Measurements from ENCODE around the gene CATSPERZ. TPM values are rescaled to one million over a fixed set of nuclear protein-coding genes. Genes with fewer than 3 reads are reported as not detected.
"Not testable (repeated sequence)": the region's sequence is repeated elsewhere in the genome, so short reads cannot be mapped to it uniquely, and the experiment has no call there.

Gene CATSPERZ
- total RNA-seq, 4 donors from 2014 or later = not detected

DNA sequence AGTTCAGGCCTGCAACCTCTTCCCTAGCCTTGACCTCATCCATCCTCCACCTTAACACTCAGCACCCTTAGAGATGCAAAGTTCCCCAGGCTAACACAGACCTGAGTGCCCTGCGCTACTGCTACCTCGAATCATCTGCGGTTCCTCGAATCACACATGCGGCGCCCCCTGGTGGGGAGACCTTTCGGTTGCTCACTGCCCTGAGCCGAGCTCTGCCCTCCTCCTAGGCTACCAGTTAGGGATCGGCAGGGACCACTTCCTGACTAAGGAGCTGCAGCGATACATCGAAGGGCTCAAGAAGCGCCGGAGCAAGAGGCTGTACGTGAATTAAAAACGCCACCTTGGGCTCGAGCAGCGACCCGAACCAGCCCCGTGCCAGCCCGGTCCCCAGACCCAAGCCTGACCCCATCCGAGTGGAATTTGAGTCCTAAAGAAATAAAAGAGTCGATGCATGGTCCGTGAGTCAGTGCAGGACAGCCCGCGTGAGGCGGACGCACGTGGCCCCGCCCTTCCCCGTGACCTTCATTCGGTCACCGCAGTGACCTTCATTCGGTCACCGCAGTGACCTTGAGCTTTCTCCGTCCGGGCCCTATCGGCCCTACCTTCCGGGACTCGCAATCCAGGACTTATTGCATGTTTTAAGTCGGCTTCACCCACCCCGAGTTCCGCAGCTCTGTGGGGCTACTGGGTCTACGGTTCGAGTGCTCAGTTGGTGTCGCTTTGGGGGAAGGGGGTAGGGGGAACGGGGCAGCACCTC lies 4.3 kb downstream of the CATSPERZ start:
- intact Hi-C loops (cut with DNase I; ENCODE audit: low total_unique reads) = loop anchor here (5.0 kb wide), 1 partner anchor 97 kb away; the partner anchor contains the start of gene FERMT3
- peak overlapping the region; percentile 25 for H3K4me3 ChIP-seq (ENCODE audit: low read depth, poor library complexity, severe bottlenecking)
- TF ChIP-seq POLR2A (IDR thresholded peaks at IDR 0.05) = no peak
- TF ChIP-seq, protein P1, sequence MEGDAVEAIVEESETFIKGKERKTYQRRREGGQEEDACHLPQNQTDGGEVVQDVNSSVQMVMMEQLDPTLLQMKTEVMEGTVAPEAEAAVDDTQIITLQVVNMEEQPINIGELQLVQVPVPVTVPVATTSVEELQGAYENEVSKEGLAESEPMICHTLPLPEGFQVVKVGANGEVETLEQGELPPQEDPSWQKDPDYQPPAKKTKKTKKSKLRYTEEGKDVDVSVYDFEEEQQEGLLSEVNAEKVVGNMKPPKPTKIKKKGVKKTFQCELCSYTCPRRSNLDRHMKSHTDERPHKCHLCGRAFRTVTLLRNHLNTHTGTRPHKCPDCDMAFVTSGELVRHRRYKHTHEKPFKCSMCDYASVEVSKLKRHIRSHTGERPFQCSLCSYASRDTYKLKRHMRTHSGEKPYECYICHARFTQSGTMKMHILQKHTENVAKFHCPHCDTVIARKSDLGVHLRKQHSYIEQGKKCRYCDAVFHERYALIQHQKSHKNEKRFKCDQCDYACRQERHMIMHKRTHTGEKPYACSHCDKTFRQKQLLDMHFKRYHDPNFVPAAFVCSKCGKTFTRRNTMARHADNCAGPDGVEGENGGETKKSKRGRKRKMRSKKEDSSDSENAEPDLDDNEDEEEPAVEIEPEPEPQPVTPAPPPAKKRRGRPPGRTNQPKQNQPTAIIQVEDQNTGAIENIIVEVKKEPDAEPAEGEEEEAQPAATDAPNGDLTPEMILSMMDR (IDR thresholded peaks at IDR 0.05) = peak in 1 of 3 donors; percentile 79

DNA sequence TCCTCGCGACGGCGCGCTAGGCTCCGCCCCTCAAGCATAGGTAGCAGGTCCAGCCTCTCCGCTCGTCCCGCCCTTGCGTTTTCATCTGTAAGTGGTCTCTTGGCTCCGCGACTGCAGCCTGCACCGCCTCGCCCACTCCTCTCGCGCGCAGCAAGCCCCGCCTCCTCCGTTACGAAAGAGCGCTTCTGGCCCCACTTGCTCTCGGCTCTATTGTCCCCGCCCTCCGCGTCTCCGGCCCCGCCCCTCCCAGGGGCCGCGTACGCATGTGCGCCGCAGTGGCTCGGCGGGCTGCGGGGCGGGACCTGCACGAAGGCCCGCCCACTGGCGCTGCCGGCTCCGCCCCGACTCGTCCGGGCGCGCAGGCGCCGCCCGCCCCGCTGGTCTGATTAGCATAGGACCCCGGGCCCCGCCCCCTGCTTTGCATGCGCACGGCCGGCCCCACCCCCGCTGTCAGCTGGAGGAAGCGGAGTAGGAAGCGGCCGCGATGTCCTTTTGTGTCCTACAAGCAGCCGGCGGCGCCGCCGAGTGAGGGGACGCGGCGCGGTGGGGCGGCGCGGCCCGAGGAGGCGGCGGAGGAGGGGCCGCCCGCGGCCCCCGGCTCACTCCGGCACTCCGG lies 5.0 kb downstream of the CATSPERZ start, which contains the start of gene ESRRA:
ESRRA (plus strand) TSS at position 450 of the 616 bp plus-strand sequence. CDS start 1,656 bp downstream, outside the sequence.
- WGBS, 2 donors = 1% methylated on average over 33 of the region's 81 CpGs
- DNase-seq (ENCODE audit: low spot score in 2 of 2) = peak; percentile 99 to 100
- TF ChIP-seq POLR2A (IDR thresholded peaks at IDR 0.05) = no peak
- TF ChIP-seq, protein P1 (IDR thresholded peaks at IDR 0.05) = no peak
- peak within 1 kb of the TSS; percentile 72 for H3K4me3 ChIP-seq (ENCODE audit: low read depth, poor library complexity, severe bottlenecking)
- intact Hi-C loops (cut with DNase I; ENCODE audit: low total_unique reads) = no loop called here

More for the DNA sequence above, 4.3 kb downstream of the CATSPERZ start:
- peak; percentile 92 to 99 for DNase-seq (ENCODE audit: low spot score in 2 of 2)
- WGBS, 2 donors = 0 to 1% methylated on average over 39 to 46 of the region's 46 CpGs

DNA sequence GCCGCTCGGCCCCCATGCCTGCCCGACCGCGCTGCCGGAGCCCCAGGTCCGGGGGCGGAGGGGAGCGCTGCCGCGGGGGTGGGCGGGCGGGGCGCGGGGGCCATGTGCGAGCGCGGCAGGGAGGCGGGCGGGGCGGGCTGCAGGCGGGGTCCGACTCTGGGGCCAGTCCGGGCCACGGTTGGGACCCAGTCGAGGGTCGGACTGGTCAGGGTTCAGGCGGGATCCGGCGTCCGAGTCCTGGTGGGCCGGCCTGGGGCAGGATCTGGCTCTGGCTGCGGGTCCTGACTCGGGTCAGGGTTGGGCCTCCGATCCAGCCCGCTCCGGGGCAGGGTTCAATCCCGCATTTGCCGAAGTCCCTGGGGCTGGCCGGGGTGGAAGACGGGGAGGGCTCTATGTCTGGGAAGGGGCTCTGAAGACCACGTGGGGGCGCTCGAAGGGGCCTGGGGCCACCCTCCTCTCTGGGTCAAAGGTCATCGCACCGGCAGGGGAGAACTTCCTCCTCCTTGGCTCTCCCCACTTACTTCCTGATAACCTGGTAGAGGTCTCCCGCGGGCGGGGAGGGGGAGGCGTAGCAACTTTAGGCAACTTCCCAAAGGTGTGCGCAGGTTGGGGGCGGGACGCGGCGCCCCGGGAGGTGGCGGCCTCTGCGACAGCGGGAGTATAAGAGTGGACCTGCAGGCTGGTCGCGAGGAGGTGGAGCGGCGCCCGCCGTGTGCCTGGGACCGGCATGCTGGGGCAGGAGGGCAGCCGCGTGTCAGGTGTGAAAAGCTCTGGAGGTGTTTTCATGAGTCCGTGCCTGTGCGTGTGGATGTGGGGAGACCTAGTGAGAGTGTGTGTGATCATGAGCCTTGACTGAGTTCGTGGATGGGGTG lies 5.8 kb downstream of the CATSPERZ start:
- peak; percentile 65 to 94 for DNase-seq (ENCODE audit: low spot score in 2 of 2)
- TF ChIP-seq, protein P1 (IDR thresholded peaks at IDR 0.05) = no peak
- no peak for TF ChIP-seq POLR2A (IDR thresholded peaks at IDR 0.05)
- 1 to 2% methylated on average over 25 to 46 of the region's 71 CpGs for WGBS, 2 donors
- intact Hi-C loops (cut with DNase I; ENCODE audit: low total_unique reads) = no loop called here
- peak overlapping the region; percentile 72 for H3K4me3 ChIP-seq (ENCODE audit: low read depth, poor library complexity, severe bottlenecking)

DNA sequence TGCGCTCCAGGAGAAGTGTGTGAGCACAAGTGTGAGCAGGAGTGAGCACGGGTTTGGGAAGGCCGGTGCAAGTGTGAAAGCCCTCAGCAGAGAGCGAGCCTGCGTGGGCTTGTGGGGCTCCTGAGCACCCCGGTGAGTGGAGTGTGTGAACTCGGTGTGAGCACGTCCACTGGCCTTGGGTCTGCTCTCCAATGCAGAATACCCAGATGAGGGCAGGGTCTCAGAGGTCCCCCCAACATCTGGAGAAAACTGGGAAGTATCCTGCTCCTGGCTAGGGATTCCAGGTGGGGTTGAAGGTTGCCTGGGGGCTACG lies 6.4 kb downstream of the CATSPERZ start:
- no peak for TF ChIP-seq POLR2A (IDR thresholded peaks at IDR 0.05)
- TF ChIP-seq, protein P1 (IDR thresholded peaks at IDR 0.05) = no peak
- peak overlapping the region; percentile 72 for H3K4me3 ChIP-seq (ENCODE audit: low read depth, poor library complexity, severe bottlenecking)
- WGBS, 2 donors = 18 to 22% methylated on average over 9 of the region's 9 CpGs
- no peak for DNase-seq (ENCODE audit: low spot score in 2 of 2)
- intact Hi-C loops (cut with DNase I; ENCODE audit: low total_unique reads) = no loop called here

DNA sequence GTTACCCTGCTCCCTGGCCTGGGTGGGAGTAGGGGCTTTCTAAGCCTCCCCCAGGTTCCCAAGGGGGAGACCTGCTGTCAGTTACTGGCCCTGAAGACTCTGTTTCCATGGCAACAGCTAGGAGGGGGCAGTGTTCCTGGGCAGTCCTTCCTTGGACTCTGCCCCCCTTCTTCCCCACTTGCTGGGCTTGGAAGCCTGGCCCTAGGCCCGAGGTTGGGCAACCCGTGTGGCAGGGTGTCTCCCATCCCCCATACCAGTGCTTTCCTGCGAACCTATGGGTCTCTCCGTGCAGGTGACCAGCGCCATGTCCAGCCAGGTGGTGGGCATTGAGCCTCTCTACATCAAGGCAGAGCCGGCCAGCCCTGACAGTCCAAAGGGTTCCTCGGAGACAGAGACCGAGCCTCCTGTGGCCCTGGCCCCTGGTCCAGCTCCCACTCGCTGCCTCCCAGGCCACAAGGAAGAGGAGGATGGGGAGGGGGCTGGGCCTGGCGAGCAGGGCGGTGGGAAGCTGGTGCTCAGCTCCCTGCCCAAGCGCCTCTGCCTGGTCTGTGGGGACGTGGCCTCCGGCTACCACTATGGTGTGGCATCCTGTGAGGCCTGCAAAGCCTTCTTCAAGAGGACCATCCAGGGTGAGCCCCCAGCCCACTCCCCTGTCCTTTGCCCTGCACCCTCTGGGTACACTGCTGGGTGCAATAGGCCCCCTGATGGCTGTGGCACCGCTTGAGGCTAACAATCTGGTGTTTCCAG lies 6.9 kb downstream of the CATSPERZ start:
- no peak overlapping the region for H3K4me3 ChIP-seq (ENCODE audit: low read depth, poor library complexity, severe bottlenecking)
- TF ChIP-seq POLR2A (IDR thresholded peaks at IDR 0.05) = no peak
- TF ChIP-seq, protein P1 (IDR thresholded peaks at IDR 0.05) = no peak
- intact Hi-C loops (cut with DNase I; ENCODE audit: low total_unique reads) = no loop called here
- WGBS, 2 donors = 41 to 74% methylated on average over 6 to 13 of the region's 15 CpGs
- no peak for DNase-seq (ENCODE audit: low spot score in 2 of 2)

- 85 to 92% methylated on average over 5 of the region's 5 CpGs for WGBS, 2 donors
- H3K4me3 ChIP-seq (ENCODE audit: low read depth, poor library complexity, severe bottlenecking); DNase-seq (ENCODE audit: low spot score in 2 of 2); intact Hi-C loops (cut with DNase I; ENCODE audit: low total_unique reads): not testable (repeated sequence)
Measured at GRCh38 chr11:64307795-64308194, 7.6 kb downstream of the CATSPERZ start.

Measured in lower leg skin (tissue), 4 donors.